Natural killer cell (primary cell): ENCODE results near the gene CLDN19. TPM values are rescaled to one million over a fixed set of nuclear protein-coding genes. Genes with fewer than 3 reads are reported as not detected.
"Not testable (repeated sequence)": the region's sequence is repeated elsewhere in the genome, so short reads cannot be mapped to it uniquely, and the experiment has no call there.

Experiments used
- ATAC-seq, 3 donors: fragments of 150-1000 bp in 2 of 3; fragments of 200-7000 bp in 1 of 3; cut with Tn5 transposase; 1 replicate in 1 of 3; 2 replicates in 2 of 3; pipeline ENCODE4 v1.10.0; 2021; ENCODE audit warnings: mild to moderate bottlenecking in 2 of 3, moderate library complexity in 2 of 3
- DNase-seq, 2 donors: peaks; one replicate each; pipeline versions ENCODE4 v3.0.0 to v3.0.0-alpha.2; 2013 to 2021; ENCODE audit warnings: mixed read lengths in 1 of 2
- H3K27ac ChIP-seq: one replicate; pipeline ENCODE4 v1.5.1; 2013; ENCODE audit warnings: mild to moderate bottlenecking, low read length
- H3K27me3 ChIP-seq: one replicate; pipeline ENCODE4 v1.6.1; 2013; ENCODE audit warnings: low read length; ENCODE audit not compliant: control insufficient read depth, insufficient read depth
- H3K36me3 ChIP-seq: one replicate; pipeline ENCODE4 v1.6.1; 2013; ENCODE audit warnings: low read length; ENCODE audit not compliant: control insufficient read depth, insufficient read depth
- H3K4me1 ChIP-seq: one replicate; pipeline ENCODE4 v1.6.1; 2013; ENCODE audit warnings: low read length; ENCODE audit not compliant: control insufficient read depth, insufficient read depth
- H3K4me3 ChIP-seq: one replicate; pipeline ENCODE4 v1.5.1; 2013; ENCODE audit warnings: low read length
- H3K9me3 ChIP-seq: one replicate; pipeline ENCODE4 v1.6.1; 2013; ENCODE audit warnings: low read length; ENCODE audit not compliant: control insufficient read depth, insufficient read depth
- H3K27ac Mint-ChIP-seq, 2 donors: one replicate each; pipeline ENCODE4 v1.8.0; 2022; ENCODE audit warnings: mild to moderate bottlenecking in 2 of 2, mixed read lengths in 2 of 2, moderate library complexity in 1 of 2
- H3K27me3 Mint-ChIP-seq, 2 donors: one replicate each; pipeline ENCODE4 v1.8.0; 2022; ENCODE audit warnings: low read depth in 2 of 2, mixed read lengths in 2 of 2
- H3K36me3 Mint-ChIP-seq: one replicate; pipeline ENCODE4 v1.8.0; 2022; ENCODE audit warnings: mixed read lengths
- H3K4me1 Mint-ChIP-seq, 2 donors: one replicate each; pipeline ENCODE4 v1.8.0; 2022; ENCODE audit warnings: mixed read lengths in 2 of 2
- H3K4me3 Mint-ChIP-seq: one replicate; pipeline ENCODE4 v1.8.0; 2022; ENCODE audit warnings: mild to moderate bottlenecking, moderate library complexity, mixed read lengths
- H3K9me3 Mint-ChIP-seq, 2 donors: one replicate each; pipeline ENCODE4 v1.8.0; 2022; ENCODE audit warnings: mixed read lengths in 2 of 2
- WGBS: methylation state at CpG from one replicate; pipeline ENCODE4 v1.1.7; 2013; ENCODE audit warnings: missing lambda C conversion rate; ENCODE audit not compliant: insufficient coverage; 5-methylcytosine and 5-hydroxymethylcytosine counted together
- intact Hi-C: fragments of 100-400 bp; cut with micrococcal nuclease; formaldehyde crosslinking; loops from one replicate; pipeline ENCODE4 v1.14.2; 2022
- total RNA-seq, 4 donors: library from RNA; stranded (reverse); fragments of 120-200 nt in 1 of 4; gene quantifications; one replicate each; pipeline versions ENCODE4 v1.2.3 to v1.2.4, GENCODE V29; 2013 to 2022
- TF ChIP-seq, protein P1 (sequence below): fragments of 200-600 bp; IDR thresholded peaks from one replicate; pipeline ENCODE4 v1.8.0; 2022; ENCODE audit warnings: antibody characterized with exemption

Gene CLDN19
- total RNA-seq, 3 donors from 2014 or later (not counting 1 experiment from before 2014, with no cell fraction given), result not detected

DNA sequence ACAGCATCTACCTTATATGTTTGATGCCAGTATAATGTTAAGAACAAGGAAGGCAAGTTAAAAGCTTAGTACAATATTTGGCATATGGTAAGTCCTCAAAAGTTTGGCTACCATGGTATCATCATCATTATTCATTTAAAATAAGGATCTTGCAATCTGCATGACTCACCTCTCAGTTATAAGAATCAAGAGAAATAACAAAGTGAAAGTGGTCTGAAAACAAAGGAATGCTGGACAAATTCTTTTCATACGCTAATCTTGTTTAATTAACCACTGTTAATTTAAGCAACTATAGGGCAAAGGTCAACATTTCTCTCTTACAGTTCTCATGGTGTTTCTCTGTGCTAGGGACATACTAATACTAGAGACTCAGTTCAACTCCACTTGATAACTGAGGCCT, 13.0 kb upstream of the CLDN19 start:
- Mint-ChIP-seq H3K27me3 (no peaks in the 10 kb centered on the region), H3K4me1 (peaks cover 5 to 18% of the 10 kb centered on the region in 2 donors), H3K9me3 (no peaks in the 10 kb centered on the region), H3K27ac (no peak overlapping the region), H3K36me3 (peaks cover 37% of the 10 kb centered on the region), H3K4me3 (no peak overlapping the region)
- peaks cover 74% of the 10 kb centered on the region for H3K36me3 ChIP-seq
- WGBS, result 100% methylated on average over 1 of the region's 1 CpG
- H3K9me3 ChIP-seq, result no peaks in the 10 kb centered on the region
- H3K4me1 ChIP-seq, result no peaks in the 10 kb centered on the region
- no peak overlapping the region for H3K4me3 ChIP-seq
- DNase-seq, result no peak
- H3K27ac ChIP-seq, result no peak overlapping the region
- TF ChIP-seq, protein P1, sequence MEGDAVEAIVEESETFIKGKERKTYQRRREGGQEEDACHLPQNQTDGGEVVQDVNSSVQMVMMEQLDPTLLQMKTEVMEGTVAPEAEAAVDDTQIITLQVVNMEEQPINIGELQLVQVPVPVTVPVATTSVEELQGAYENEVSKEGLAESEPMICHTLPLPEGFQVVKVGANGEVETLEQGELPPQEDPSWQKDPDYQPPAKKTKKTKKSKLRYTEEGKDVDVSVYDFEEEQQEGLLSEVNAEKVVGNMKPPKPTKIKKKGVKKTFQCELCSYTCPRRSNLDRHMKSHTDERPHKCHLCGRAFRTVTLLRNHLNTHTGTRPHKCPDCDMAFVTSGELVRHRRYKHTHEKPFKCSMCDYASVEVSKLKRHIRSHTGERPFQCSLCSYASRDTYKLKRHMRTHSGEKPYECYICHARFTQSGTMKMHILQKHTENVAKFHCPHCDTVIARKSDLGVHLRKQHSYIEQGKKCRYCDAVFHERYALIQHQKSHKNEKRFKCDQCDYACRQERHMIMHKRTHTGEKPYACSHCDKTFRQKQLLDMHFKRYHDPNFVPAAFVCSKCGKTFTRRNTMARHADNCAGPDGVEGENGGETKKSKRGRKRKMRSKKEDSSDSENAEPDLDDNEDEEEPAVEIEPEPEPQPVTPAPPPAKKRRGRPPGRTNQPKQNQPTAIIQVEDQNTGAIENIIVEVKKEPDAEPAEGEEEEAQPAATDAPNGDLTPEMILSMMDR, result no peak
- intact Hi-C loops, result no loop called here
- ATAC-seq, result no peak
- H3K27me3 ChIP-seq, result no peaks in the 10 kb centered on the region

DNA sequence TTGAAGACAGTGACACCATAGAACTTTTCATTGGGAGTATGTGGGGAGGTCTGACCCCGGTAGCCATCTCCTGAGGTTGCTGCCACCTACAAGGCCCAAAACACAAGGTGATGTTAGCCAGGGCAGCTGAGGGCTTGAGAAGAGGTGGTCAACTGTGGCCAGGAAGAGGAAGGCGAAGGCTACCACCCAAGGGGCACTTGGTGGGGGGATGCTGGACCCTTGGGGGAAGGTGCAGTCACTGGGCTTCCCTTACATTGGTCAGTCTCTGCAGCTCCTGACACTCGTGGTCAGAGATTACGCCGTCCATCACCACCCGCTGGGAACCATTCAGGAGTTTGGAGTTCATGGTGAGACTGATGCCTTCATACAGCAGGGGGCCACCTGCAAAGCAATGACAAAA, 12.2 kb upstream of the CLDN19 start:
- peaks cover 36% of the 10 kb centered on the region for H3K36me3 Mint-ChIP-seq
- Histone ChIP-seq H3K9me3 (no peaks in the 10 kb centered on the region), H3K27ac (no peak overlapping the region), H3K36me3 (peaks cover 69% of the 10 kb centered on the region), H3K4me1 (no peaks in the 10 kb centered on the region), H3K27me3 (no peaks in the 10 kb centered on the region), H3K4me3 (no peak overlapping the region)
- H3K4me3 Mint-ChIP-seq, result no peak overlapping the region
- WGBS, result 96% methylated on average over 6 of the region's 6 CpGs
- intact Hi-C loops, result no loop called here
- TF ChIP-seq, protein P1, result no peak
- DNase-seq (no peak), ATAC-seq (no peak)
- no peak overlapping the region for H3K27ac Mint-ChIP-seq
- peaks cover 5 to 18% of the 10 kb centered on the region in 2 donors for H3K4me1 Mint-ChIP-seq
- H3K9me3 Mint-ChIP-seq, result no peaks in the 10 kb centered on the region
- H3K27me3 Mint-ChIP-seq, result no peaks in the 10 kb centered on the region

DNA sequence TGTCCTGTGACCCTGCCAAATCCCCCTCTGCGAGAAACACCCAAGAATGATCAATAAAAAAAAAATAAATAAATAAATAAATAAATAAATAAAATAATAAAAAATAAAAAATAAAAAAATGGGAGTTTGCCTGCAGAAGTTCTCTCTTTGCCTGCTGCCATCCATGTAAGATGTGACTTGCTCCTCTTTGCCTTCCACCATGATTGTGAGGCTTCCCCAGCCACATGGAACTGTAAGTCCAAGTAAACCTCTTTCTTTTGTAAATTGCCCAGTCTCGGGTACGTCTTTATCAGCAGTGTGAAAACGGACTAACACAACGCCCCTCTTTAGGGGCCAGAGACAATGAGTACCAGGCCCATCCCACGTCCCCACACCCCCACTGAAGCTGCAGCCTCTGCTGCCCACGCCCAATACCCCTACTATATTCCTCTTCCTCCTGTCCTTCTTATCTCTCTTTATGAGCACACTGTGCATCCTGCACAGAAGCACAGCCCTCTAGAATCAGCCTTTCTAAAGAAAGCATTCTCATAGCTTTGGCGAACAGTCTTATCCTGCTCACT, 11.6 kb upstream of the CLDN19 start:
- not testable (repeated sequence) for H3K4me3 Mint-ChIP-seq
- H3K36me3 Mint-ChIP-seq, result peaks cover 31% of the 10 kb centered on the region

DNA sequence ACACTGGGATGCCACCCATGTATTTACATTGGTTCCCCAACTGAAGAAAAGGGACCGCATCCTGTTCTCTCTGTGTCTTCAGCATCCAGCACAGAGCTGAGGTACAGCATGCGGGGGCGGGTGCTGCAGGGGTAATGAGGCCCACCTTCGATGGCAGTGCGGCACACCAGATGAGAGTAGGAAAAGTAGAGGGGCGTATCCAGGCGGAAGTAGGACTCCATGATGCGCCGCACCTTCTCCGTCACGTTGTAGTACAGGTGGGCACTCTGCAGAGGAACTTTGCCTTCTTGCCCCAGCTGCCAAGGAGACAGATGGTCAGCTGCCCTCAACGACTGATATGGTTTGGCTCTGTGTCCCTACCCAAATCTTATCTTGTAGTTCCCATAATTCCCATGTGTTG, 10.0 kb upstream of the CLDN19 start:
- no peaks in the 10 kb centered on the region for H3K9me3 ChIP-seq
- Mint-ChIP-seq H3K36me3 (peaks cover 22% of the 10 kb centered on the region), H3K4me1 (peaks cover 0 to 5% of the 10 kb centered on the region in 2 donors), H3K27ac (no peak overlapping the region), H3K9me3 (no peaks in the 10 kb centered on the region), H3K27me3 (no peaks in the 10 kb centered on the region), H3K4me3 (no peak overlapping the region)
- 96% methylated on average over 12 of the region's 12 CpGs for WGBS
- H3K4me1 ChIP-seq, result no peaks in the 10 kb centered on the region
- intact Hi-C loops, result no loop called here
- DNase-seq (no peak), ATAC-seq (no peak)
- no peaks in the 10 kb centered on the region for H3K27me3 ChIP-seq
- peaks cover 60% of the 10 kb centered on the region for H3K36me3 ChIP-seq
- H3K27ac ChIP-seq, result no peak overlapping the region
- no peak overlapping the region for H3K4me3 ChIP-seq
- TF ChIP-seq, protein P1, result no peak

More for the DNA sequence above, 11.6 kb upstream of the CLDN19 start:
- H3K9me3 Mint-ChIP-seq, H3K27ac Mint-ChIP-seq, H3K4me3 ChIP-seq, ATAC-seq, H3K27me3 ChIP-seq, DNase-seq, H3K27me3 Mint-ChIP-seq, intact Hi-C loops, H3K4me1 ChIP-seq, H3K9me3 ChIP-seq, H3K27ac ChIP-seq: not testable (repeated sequence)
- whole genome bisulfite sequencing, result 97% methylated on average over 7 of the region's 8 CpGs
- H3K4me1 Mint-ChIP-seq, result peaks cover 0 to 11% of the 10 kb centered on the region in 2 donors
- H3K36me3 ChIP-seq, result peaks cover 65% of the 10 kb centered on the region
